Measurements from ENCODE around the gene ICE2.

The ICE2 gene

DNA sequence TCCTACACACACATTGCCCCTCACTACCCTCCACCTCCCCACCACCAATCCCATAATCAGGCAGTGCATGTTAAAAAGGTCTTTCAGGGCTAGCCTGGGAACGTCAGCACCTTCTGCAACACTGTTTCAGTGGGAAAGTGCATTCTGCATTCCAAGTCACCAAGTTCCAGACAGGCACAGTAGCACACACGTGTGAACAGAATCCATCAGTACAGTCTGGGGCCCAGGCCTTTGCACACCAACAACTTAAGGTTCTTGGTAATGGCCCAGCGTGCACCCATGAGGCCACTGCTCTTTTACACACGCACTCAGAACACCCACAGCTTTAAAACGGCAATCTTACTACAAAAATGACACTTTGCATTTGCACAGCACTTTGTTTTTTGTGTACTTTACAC, 82.4 kb downstream of the ICE2 start:
- no peak for DNase-seq (ENCODE audit: low spot score)
- Histone ChIP-seq H2BK15ac (ENCODE audit: low read length) (no peak overlapping the region), H3K79me1 (ENCODE audit: low read depth, low read length) (no peaks in the 10 kb centered on the region), H3K4me1 (ENCODE audit: control insufficient read depth in 2 of 2, insufficient read depth in 1 of 2, low read depth in 1 of 2, low read length in 2 of 2) (peaks cover 29 to 32% of the 10 kb centered on the region in 2 donors), H2AK5ac (ENCODE audit: low read depth, low read length) (no peak overlapping the region), H2BK120ac (ENCODE audit: low read depth, low read length) (no peak overlapping the region), H3K27ac (replicated peaks; ENCODE audit: low read length) (no peak overlapping the region), H2BK5ac (ENCODE audit: low read length) (no peak overlapping the region), H2AFZ (ENCODE audit: low read length) (no peak overlapping the region), H2BK12ac (ENCODE audit: low read length) (no peak overlapping the region), H3K4me3 (ENCODE audit: low read length in 2 of 2) (peak overlapping the region in 1 of 2 donors; percentile 19), H3K4me2 (ENCODE audit: insufficient read depth, low read length, poor library complexity, severe bottlenecking) (no peak overlapping the region), H3K14ac (ENCODE audit: low read length) (no peak overlapping the region), H3K9ac (ENCODE audit: low read depth, low read length, poor library complexity) (no peak overlapping the region), H3K36me3 (replicated peaks in 1 of 2; ENCODE audit: control insufficient read depth in 2 of 2, insufficient read depth in 2 of 2, low read length in 2 of 2) (no peaks in the 10 kb centered on the region), H3K9me3 (replicated peaks in 1 of 2; ENCODE audit: control insufficient read depth in 2 of 2, insufficient read depth in 1 of 2, low read depth in 1 of 2, low read length in 2 of 2) (no peaks in the 10 kb centered on the region), H3K27me3 (ENCODE audit: control insufficient read depth in 3 of 3, insufficient read depth in 3 of 3, low read depth in 1 of 3, low read length in 3 of 3) (peaks cover 0 to 13% (median 0%) of the 10 kb centered on the region in 3 experiments), H3K18ac (ENCODE audit: low read length) (no peak overlapping the region), H4K91ac (ENCODE audit: low read depth, low read length, poor library complexity) (no peak overlapping the region), H3K23ac (ENCODE audit: low read depth, low read length, poor library complexity) (no peak overlapping the region), H3K4ac (ENCODE audit: low read length) (no peak overlapping the region), H4K8ac (ENCODE audit: low read depth, low read length) (no peak overlapping the region)
- WGBS, 2 donors (ENCODE audit: extremely low coverage in 2 of 2, insufficient read length in 2 of 2, insufficient replicate concordance in 1 of 2) = no CpG with 5 or more reads among the region's 5 CpGs

DNA sequence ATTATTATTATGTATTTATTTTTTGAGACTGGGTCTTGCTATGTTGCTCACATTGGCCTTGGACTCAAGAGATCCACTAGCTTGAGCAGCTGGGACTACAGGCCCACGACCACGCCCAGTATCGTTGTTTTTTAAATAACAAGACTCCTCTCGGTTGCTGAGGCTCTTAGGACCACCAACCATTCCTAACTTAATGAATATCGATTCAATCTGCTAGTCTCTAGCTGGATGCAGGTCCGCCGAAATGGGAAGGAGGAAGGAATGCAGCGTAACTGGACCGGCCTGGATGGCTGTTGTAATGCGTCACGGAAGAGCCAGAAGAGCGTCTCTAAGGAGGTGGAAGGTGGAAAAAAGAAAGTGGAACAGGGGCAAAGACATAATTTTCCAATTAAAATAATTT, 82.8 kb downstream of the ICE2 start:
- H3K27me3 ChIP-seq (ENCODE audit: control insufficient read depth in 3 of 3, insufficient read depth in 3 of 3, low read depth in 1 of 3, low read length in 3 of 3) = peaks cover 0 to 13% (median 0%) of the 10 kb centered on the region in 3 experiments
- no peak overlapping the region for H3K27ac ChIP-seq (replicated peaks; ENCODE audit: low read length)
- no peak overlapping the region for H4K91ac ChIP-seq (ENCODE audit: low read depth, low read length, poor library complexity)
- no peak overlapping the region for H2BK15ac ChIP-seq (ENCODE audit: low read length)
- no peak overlapping the region for H3K4me3 ChIP-seq (ENCODE audit: low read length in 2 of 2)
- H2BK12ac ChIP-seq (ENCODE audit: low read length) = no peak overlapping the region
- no peak overlapping the region for H2AFZ ChIP-seq (ENCODE audit: low read length)
- no peak overlapping the region for H2BK120ac ChIP-seq (ENCODE audit: low read depth, low read length)
- no peak overlapping the region for H3K9ac ChIP-seq (ENCODE audit: low read depth, low read length, poor library complexity)
- H3K23ac ChIP-seq (ENCODE audit: low read depth, low read length, poor library complexity) = no peak overlapping the region
- H3K4me1 ChIP-seq (ENCODE audit: control insufficient read depth in 2 of 2, insufficient read depth in 1 of 2, low read depth in 1 of 2, low read length in 2 of 2) = peaks cover 29 to 32% of the 10 kb centered on the region in 2 donors
- H3K79me1 ChIP-seq (ENCODE audit: low read depth, low read length) = no peaks in the 10 kb centered on the region
- no peak overlapping the region for H2AK5ac ChIP-seq (ENCODE audit: low read depth, low read length)
- no CpG with 5 or more reads among the region's 12 CpGs for WGBS, 2 donors (ENCODE audit: extremely low coverage in 2 of 2, insufficient read length in 2 of 2, insufficient replicate concordance in 1 of 2)
- no peak overlapping the region for H4K8ac ChIP-seq (ENCODE audit: low read depth, low read length)
- H2BK5ac ChIP-seq (ENCODE audit: low read length) = no peak overlapping the region
- no peak overlapping the region for H3K18ac ChIP-seq (ENCODE audit: low read length)
- no peak overlapping the region for H3K4ac ChIP-seq (ENCODE audit: low read length)
- no peaks in the 10 kb centered on the region for H3K36me3 ChIP-seq (replicated peaks in 1 of 2; ENCODE audit: control insufficient read depth in 2 of 2, insufficient read depth in 2 of 2, low read length in 2 of 2)
- no peak overlapping the region for H3K4me2 ChIP-seq (ENCODE audit: insufficient read depth, low read length, poor library complexity, severe bottlenecking)
- H3K14ac ChIP-seq (ENCODE audit: low read length) = no peak overlapping the region
- no peaks in the 10 kb centered on the region for H3K9me3 ChIP-seq (replicated peaks in 1 of 2; ENCODE audit: control insufficient read depth in 2 of 2, insufficient read depth in 1 of 2, low read depth in 1 of 2, low read length in 2 of 2)
- no peak for DNase-seq (ENCODE audit: low spot score)

GRCh38 chr15:60395276-60396011, 83.5 kb downstream of the ICE2 start:
- H3K27me3 ChIP-seq (ENCODE audit: control insufficient read depth in 3 of 3, insufficient read depth in 3 of 3, low read depth in 1 of 3, low read length in 3 of 3) = peaks cover 0 to 13% (median 0%) of the 10 kb centered on the region in 3 experiments
- no peaks in the 10 kb centered on the region for H3K9me3 ChIP-seq (replicated peaks in 1 of 2; ENCODE audit: control insufficient read depth in 2 of 2, insufficient read depth in 1 of 2, low read depth in 1 of 2, low read length in 2 of 2)
- H2BK12ac ChIP-seq (ENCODE audit: low read length) = no peak overlapping the region
- no peak overlapping the region for H3K18ac ChIP-seq (ENCODE audit: low read length)
- no peak overlapping the region for H2AK5ac ChIP-seq (ENCODE audit: low read depth, low read length)
- H2BK120ac ChIP-seq (ENCODE audit: low read depth, low read length) = no peak overlapping the region
- H2BK15ac ChIP-seq (ENCODE audit: low read length) = no peak overlapping the region
- no peaks in the 10 kb centered on the region for H3K79me1 ChIP-seq (ENCODE audit: low read depth, low read length)
- H3K27ac ChIP-seq (replicated peaks; ENCODE audit: low read length) = no peak overlapping the region
- H3K4ac ChIP-seq (ENCODE audit: low read length) = no peak overlapping the region
- H3K4me3 ChIP-seq (ENCODE audit: low read length in 2 of 2) = no peak overlapping the region
- no peak overlapping the region for H3K23ac ChIP-seq (ENCODE audit: low read depth, low read length, poor library complexity)
- no peak overlapping the region for H3K14ac ChIP-seq (ENCODE audit: low read length)
- H3K4me2 ChIP-seq (ENCODE audit: insufficient read depth, low read length, poor library complexity, severe bottlenecking) = no peak overlapping the region
- H3K9ac ChIP-seq (ENCODE audit: low read depth, low read length, poor library complexity) = no peak overlapping the region
- H3K4me1 ChIP-seq (ENCODE audit: control insufficient read depth in 2 of 2, insufficient read depth in 1 of 2, low read depth in 1 of 2, low read length in 2 of 2) = peaks cover 28 to 34% of the 10 kb centered on the region in 2 donors
- H4K91ac ChIP-seq (ENCODE audit: low read depth, low read length, poor library complexity) = no peak overlapping the region
- H2BK5ac ChIP-seq (ENCODE audit: low read length) = no peak overlapping the region
- WGBS, 2 donors (ENCODE audit: extremely low coverage in 2 of 2, insufficient read length in 2 of 2, insufficient replicate concordance in 1 of 2) = no CpG with 5 or more reads among the region's 9 CpGs
- no peak for DNase-seq (ENCODE audit: low spot score)
- no peak overlapping the region for H4K8ac ChIP-seq (ENCODE audit: low read depth, low read length)
- no peaks in the 10 kb centered on the region for H3K36me3 ChIP-seq (replicated peaks in 1 of 2; ENCODE audit: control insufficient read depth in 2 of 2, insufficient read depth in 2 of 2, low read length in 2 of 2)
- peak overlapping the region; percentile 55 for H2AFZ ChIP-seq (ENCODE audit: low read length)

- no peaks in the 10 kb centered on the region for H3K79me1 ChIP-seq (ENCODE audit: low read depth, low read length)
- H2BK12ac ChIP-seq (ENCODE audit: low read length) = no peak overlapping the region
- no peak overlapping the region for H3K9ac ChIP-seq (ENCODE audit: low read depth, low read length, poor library complexity)
- no peak overlapping the region for H2AFZ ChIP-seq (ENCODE audit: low read length)
- no peak overlapping the region for H4K91ac ChIP-seq (ENCODE audit: low read depth, low read length, poor library complexity)
- H3K14ac ChIP-seq (ENCODE audit: low read length) = no peak overlapping the region
- H3K36me3 ChIP-seq (replicated peaks in 1 of 2; ENCODE audit: control insufficient read depth in 2 of 2, insufficient read depth in 2 of 2, low read length in 2 of 2) = no peaks in the 10 kb centered on the region
- peaks cover 0 to 18% (median 0%) of the 10 kb centered on the region in 3 experiments for H3K27me3 ChIP-seq (ENCODE audit: control insufficient read depth in 3 of 3, insufficient read depth in 3 of 3, low read depth in 1 of 3, low read length in 3 of 3)
- H3K18ac ChIP-seq (ENCODE audit: low read length) = no peak overlapping the region
- no peak overlapping the region for H2BK15ac ChIP-seq (ENCODE audit: low read length)
- H3K4me1 ChIP-seq (ENCODE audit: control insufficient read depth in 2 of 2, insufficient read depth in 1 of 2, low read depth in 1 of 2, low read length in 2 of 2) = peaks cover 28 to 34% of the 10 kb centered on the region in 2 donors
- H2BK120ac ChIP-seq (ENCODE audit: low read depth, low read length) = no peak overlapping the region
- no peak overlapping the region for H3K27ac ChIP-seq (replicated peaks; ENCODE audit: low read length)
- no peak overlapping the region for H3K4me3 ChIP-seq (ENCODE audit: low read length in 2 of 2)
- no peak overlapping the region for H2AK5ac ChIP-seq (ENCODE audit: low read depth, low read length)
- H3K9me3 ChIP-seq (replicated peaks in 1 of 2; ENCODE audit: control insufficient read depth in 2 of 2, insufficient read depth in 1 of 2, low read depth in 1 of 2, low read length in 2 of 2) = no peaks in the 10 kb centered on the region
- DNase-seq (ENCODE audit: low spot score) = no peak
- no CpG with 5 or more reads among the region's 1 CpG for whole genome bisulfite sequencing, 2 donors (ENCODE audit: extremely low coverage in 2 of 2, insufficient read length in 2 of 2, insufficient replicate concordance in 1 of 2)
- no peak overlapping the region for H3K23ac ChIP-seq (ENCODE audit: low read depth, low read length, poor library complexity)
- no peak overlapping the region for H2BK5ac ChIP-seq (ENCODE audit: low read length)
- H3K4ac ChIP-seq (ENCODE audit: low read length) = no peak overlapping the region
- no peak overlapping the region for H4K8ac ChIP-seq (ENCODE audit: low read depth, low read length)
- H3K4me2 ChIP-seq (ENCODE audit: insufficient read depth, low read length, poor library complexity, severe bottlenecking) = no peak overlapping the region
These were observed 84.2 kb downstream of the ICE2 start for GRCh38 chr15:60394689-60395097.

All from neuronal stem cell (in vitro differentiated cells).